Thyroid gland (tissue), 4 donors: ENCODE measurements around the gene CLEC11A.

Source experiments
- CTCF ChIP-seq, 6 experiments: fragments of 200-600 bp in 3 of 6; fragments of 450-650 bp in 3 of 6; sonication (generic) in 3 of 6; IDR thresholded peaks; one replicate each; pipeline ENCODE4 v1.5.1; 2016 to 2019; ENCODE audit warnings: antibody characterized with exemption in 6 of 6, mild to moderate bottlenecking in 2 of 6, inconsistent platforms in 1 of 6, moderate library complexity in 1 of 6
- POLR2A ChIP-seq, 2 donors: fragments of 450-650 bp; IDR thresholded peaks; one replicate each; pipeline ENCODE4 v1.6.1; 2017; ENCODE audit warnings: antibody characterized with exemption in 2 of 2, mild to moderate bottlenecking in 2 of 2, moderate library complexity in 1 of 2

- TF ChIP-seq POLR2A (IDR thresholded peaks at IDR 0.05) (no peak), CTCF (IDR thresholded peaks at IDR 0.05) (no peak)
Observed at GRCh38 chr19:50713556-50714236, 9.5 kb upstream of the CLEC11A start.
